GM23338 (cell line): Measurements from ENCODE around the gene TMEM208. TPM values are rescaled to one million over a fixed set of nuclear protein-coding genes. Genes with fewer than 3 reads are reported as not detected.

Source experiments
- ATAC-seq: fragments of 200-7000 bp; cut with Tn5 transposase; 3 replicates; pipeline ENCODE4 v1.9.1; 2020
- DNase-seq: peaks from one replicate; pipeline ENCODE4 v3.0.0-alpha.2; 2015; ENCODE audit warnings: low spot score
- H2AFZ ChIP-seq: fragments of 200-600 bp; sonication (generic); 2 replicates; pipeline ENCODE4 v1.8.0; 2016; ENCODE audit warnings: antibody characterized with exemption, mild to moderate bottlenecking, moderate library complexity
- H3F3A ChIP-seq: fragments of 200-600 bp; sonication (generic); replicated peaks from 2 replicates; pipeline ENCODE4 v1.8.0; 2017; ENCODE audit warnings: antibody characterized with exemption, mixed run types, low read depth
- H3K27ac ChIP-seq: fragments of 200-600 bp; sonication (generic); 2 replicates; pipeline ENCODE4 v1.6.1; 2016; ENCODE audit warnings: low read depth
- H3K27me3 ChIP-seq: fragments of 200-600 bp; sonication (generic); 2 replicates; pipeline ENCODE4 v1.8.0; 2016; ENCODE audit warnings: mild to moderate bottlenecking, mixed run types, moderate library complexity; ENCODE audit not compliant: insufficient read depth
- H3K36me3 ChIP-seq: fragments of 200-600 bp; sonication (generic); 2 replicates; pipeline ENCODE4 v1.8.0; 2016; ENCODE audit warnings: mild to moderate bottlenecking; ENCODE audit not compliant: insufficient read depth
- H3K4me1 ChIP-seq: fragments of 200-600 bp; sonication (generic); 2 replicates; pipeline ENCODE4 v1.8.0; 2016; ENCODE audit warnings: mild to moderate bottlenecking, moderate library complexity; ENCODE audit not compliant: insufficient read depth
- H3K4me2 ChIP-seq: fragments of 200-600 bp; sonication (generic); 2 replicates; pipeline ENCODE4 v1.7.1; 2017; ENCODE audit warnings: mixed run types
- H3K4me3 ChIP-seq: fragments of 200-600 bp; sonication (generic); 2 replicates; pipeline ENCODE4 v1.6.1; 2016; ENCODE audit warnings: mixed run types
- H3K79me2 ChIP-seq: fragments of 200-600 bp; sonication (generic); replicated peaks from 2 replicates; pipeline ENCODE4 v1.8.0; 2017; ENCODE audit warnings: mild to moderate bottlenecking; ENCODE audit not compliant: insufficient read depth
- H3K9me2 ChIP-seq: fragments of 200-600 bp; sonication (generic); 2 replicates; pipeline ENCODE4 v1.8.0; 2017; ENCODE audit not compliant: insufficient read depth
- H4K20me1 ChIP-seq: fragments of 200-600 bp; sonication (generic); replicated peaks from 2 replicates; pipeline ENCODE4 v1.8.0; 2017; ENCODE audit warnings: mild to moderate bottlenecking; ENCODE audit not compliant: insufficient read depth
- H3K27ac Mint-ChIP-seq: 2 replicates; pipeline ENCODE4 v1.8.0; 2020; ENCODE audit warnings: inconsistent platforms, mild to moderate bottlenecking, moderate library complexity, mixed read lengths
- H3K27me3 Mint-ChIP-seq: 3 replicates; pipeline ENCODE4 v1.8.0; 2022; ENCODE audit warnings: low read depth, mild to moderate bottlenecking, moderate library complexity, mixed read lengths, inconsistent platforms; ENCODE audit not compliant: insufficient read depth, poor library complexity
- H3K36me3 Mint-ChIP-seq: 3 replicates; pipeline ENCODE4 v1.8.0; 2021; ENCODE audit warnings: low read depth, mild to moderate bottlenecking, inconsistent platforms, moderate library complexity, mixed read lengths
- H3K4me1 Mint-ChIP-seq: 3 replicates; pipeline ENCODE4 v1.8.0; 2020; ENCODE audit warnings: mild to moderate bottlenecking, inconsistent platforms, mixed read lengths
- H3K4me3 Mint-ChIP-seq: 3 replicates; pipeline ENCODE4 v1.8.0; 2021; ENCODE audit warnings: moderate library complexity, mild to moderate bottlenecking, inconsistent platforms, mixed read lengths
- H3K9me3 Mint-ChIP-seq: 3 replicates; pipeline ENCODE4 v1.8.0; 2020; ENCODE audit warnings: moderate library complexity, mild to moderate bottlenecking, inconsistent platforms, mixed read lengths
- CREB1 ChIP-seq: fragments of 250-450 bp; sonication (Bioruptor Pico); IDR thresholded peaks from 2 replicates; pipeline ENCODE4 v1.5.0; 2020; ENCODE audit warnings: low read depth, mild to moderate bottlenecking, moderate library complexity
- EZH2 ChIP-seq: fragments of 200-600 bp; sonication (generic); IDR thresholded peaks from one replicate; pipeline ENCODE4 v1.8.0; 2017; ENCODE audit warnings: antibody characterized with exemption, mild to moderate bottlenecking, low read depth; ENCODE audit not compliant: unreplicated experiment
- EZH2phosphoT487 ChIP-seq: fragments of 200-600 bp; sonication (generic); IDR thresholded peaks from one replicate; pipeline ENCODE4 v1.8.1; 2018; ENCODE audit warnings: antibody characterized with exemption; ENCODE audit not compliant: unreplicated experiment
- POLR2AphosphoS5 ChIP-seq: IDR thresholded peaks from 2 replicates; pipeline ENCODE4 v1.6.1; 2016; ENCODE audit warnings: antibody characterized with exemption, low read depth
- ZNF331 ChIP-seq: fragments of 250-450 bp; sonication (Bioruptor Pico); IDR thresholded peaks from 2 replicates; pipeline ENCODE4 v1.5.0; 2020; ENCODE audit warnings: low read depth, mild to moderate bottlenecking, moderate library complexity
- polyA plus RNA-seq: library from polyadenylated mRNA; unstranded; fragments of >200 nt; fragmentation: Nextera tagmentation; extraction: Ambion mirVana; gene quantifications from 2 replicates; pipeline ENCODE4 v1.2.1, GENCODE V29; 2016
- total RNA-seq: library from RNA; depleted of rRNA; stranded (reverse); fragments of >200 nt; shearing (Covaris generic); gene quantifications from 2 replicates; pipeline ENCODE4 v1.2.3, GENCODE V29; 2014
- TF ChIP-seq, protein P1 (sequence below): IDR thresholded peaks from one replicate; pipeline ENCODE4 v1.6.1; 2018; ENCODE audit warnings: antibody characterized with exemption; ENCODE audit not compliant: unreplicated experiment

TMEM208 gene
- total and polyA plus RNA-seq, 2 experiments from 2014 or later: 23.2 to 82.3 TPM

GRCh38 chr16:67183284-67183626 is 43.7 kb upstream of the TMEM208 start:
- Mint-ChIP-seq H3K27ac (no peak overlapping the region), H3K9me3 (no peaks in the 10 kb centered on the region; the same call in 2 of the 3 replicates), H3K4me1 (peaks cover 19% of the 10 kb centered on the region), H3K27me3 (peaks cover 38% of the 10 kb centered on the region), H3K36me3 (no peaks in the 10 kb centered on the region; the same call in 2 of the 3 replicates), H3K4me3 (no peak overlapping the region)
- no peak for ATAC-seq
- Histone ChIP-seq H3K36me3 (no peaks in the 10 kb centered on the region), H3F3A (peaks cover 3% of the 10 kb centered on the region; the same call in 1 of the 2 replicates), H3K9me2 (no peaks in the 10 kb centered on the region), H3K27ac (no peak overlapping the region), H3K79me2 (peaks cover 10% of the 10 kb centered on the region), H2AFZ (peak overlapping the region; percentile 15), H3K4me3 (peak overlapping the region; percentile 63), H4K20me1 (no peaks in the 10 kb centered on the region), H3K27me3 (peaks cover 28% of the 10 kb centered on the region), H3K4me2 (peak overlapping the region; percentile 82), H3K4me1 (peaks cover 18% of the 10 kb centered on the region)
- TF ChIP-seq, protein P1, sequence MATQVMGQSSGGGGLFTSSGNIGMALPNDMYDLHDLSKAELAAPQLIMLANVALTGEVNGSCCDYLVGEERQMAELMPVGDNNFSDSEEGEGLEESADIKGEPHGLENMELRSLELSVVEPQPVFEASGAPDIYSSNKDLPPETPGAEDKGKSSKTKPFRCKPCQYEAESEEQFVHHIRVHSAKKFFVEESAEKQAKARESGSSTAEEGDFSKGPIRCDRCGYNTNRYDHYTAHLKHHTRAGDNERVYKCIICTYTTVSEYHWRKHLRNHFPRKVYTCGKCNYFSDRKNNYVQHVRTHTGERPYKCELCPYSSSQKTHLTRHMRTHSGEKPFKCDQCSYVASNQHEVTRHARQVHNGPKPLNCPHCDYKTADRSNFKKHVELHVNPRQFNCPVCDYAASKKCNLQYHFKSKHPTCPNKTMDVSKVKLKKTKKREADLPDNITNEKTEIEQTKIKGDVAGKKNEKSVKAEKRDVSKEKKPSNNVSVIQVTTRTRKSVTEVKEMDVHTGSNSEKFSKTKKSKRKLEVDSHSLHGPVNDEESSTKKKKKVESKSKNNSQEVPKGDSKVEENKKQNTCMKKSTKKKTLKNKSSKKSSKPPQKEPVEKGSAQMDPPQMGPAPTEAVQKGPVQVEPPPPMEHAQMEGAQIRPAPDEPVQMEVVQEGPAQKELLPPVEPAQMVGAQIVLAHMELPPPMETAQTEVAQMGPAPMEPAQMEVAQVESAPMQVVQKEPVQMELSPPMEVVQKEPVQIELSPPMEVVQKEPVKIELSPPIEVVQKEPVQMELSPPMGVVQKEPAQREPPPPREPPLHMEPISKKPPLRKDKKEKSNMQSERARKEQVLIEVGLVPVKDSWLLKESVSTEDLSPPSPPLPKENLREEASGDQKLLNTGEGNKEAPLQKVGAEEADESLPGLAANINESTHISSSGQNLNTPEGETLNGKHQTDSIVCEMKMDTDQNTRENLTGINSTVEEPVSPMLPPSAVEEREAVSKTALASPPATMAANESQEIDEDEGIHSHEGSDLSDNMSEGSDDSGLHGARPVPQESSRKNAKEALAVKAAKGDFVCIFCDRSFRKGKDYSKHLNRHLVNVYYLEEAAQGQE: no peak
- TF ChIP-seq EZH2phosphoT487: no peak
- DNase-seq: no peak

DNA sequence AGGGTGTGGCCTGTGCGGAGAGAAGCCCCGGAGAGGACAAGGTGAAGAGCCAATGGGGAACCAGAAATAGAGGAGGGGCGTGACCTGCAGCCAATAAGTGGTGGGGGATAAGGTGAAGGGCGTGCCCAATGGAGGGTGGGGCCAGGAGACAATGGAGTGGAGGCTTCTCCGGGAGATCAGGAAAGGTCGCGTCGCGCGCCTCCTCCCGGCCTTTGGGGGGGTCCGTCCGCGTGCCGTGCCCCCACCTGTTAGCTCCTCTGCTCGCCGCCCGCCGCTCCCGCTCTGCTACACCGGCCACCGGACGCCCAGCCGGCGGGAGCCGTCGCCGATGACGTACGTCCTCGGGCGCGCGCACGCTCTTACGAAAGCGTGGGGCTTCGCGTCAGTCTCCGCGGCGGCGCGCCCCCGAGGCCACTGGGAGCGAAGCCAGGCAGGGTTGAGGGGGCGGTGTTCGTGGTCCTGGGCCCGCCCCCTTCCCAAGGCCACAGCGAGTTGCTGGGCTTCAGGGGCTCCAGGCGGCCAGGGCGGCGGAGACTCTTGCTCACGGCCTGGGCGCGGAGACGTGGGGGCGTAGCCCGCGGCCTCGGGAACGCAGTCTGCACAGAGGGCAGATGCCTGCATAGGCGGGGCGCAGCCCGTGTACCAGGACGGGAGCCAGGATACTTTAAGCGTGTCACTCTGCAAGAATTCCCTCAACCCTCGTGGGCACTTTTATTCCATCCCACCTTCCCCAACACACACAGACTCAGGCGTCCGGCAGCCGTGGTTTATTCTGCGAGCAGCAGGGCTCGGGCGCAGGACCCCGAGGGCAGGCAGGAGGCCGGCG is 43.1 kb upstream of the TMEM208 start, which contains the start of gene MATCAP1:
Gene MATCAP1 (minus strand): TSS at position 337 of the 826 bp plus-strand sequence. CDS start 3,353 bp downstream, outside the sequence.
- Mint-ChIP-seq H3K27me3 (peaks cover 36% of the 10 kb centered on the region), H3K9me3 (no peaks in the 10 kb centered on the region; the same call in 2 of the 3 replicates), H3K36me3 (no peaks in the 10 kb centered on the region; the same call in 2 of the 3 replicates), H3K4me3 (peak within 1 kb of the TSS; percentile 84), H3K4me1 (peaks cover 14% of the 10 kb centered on the region), H3K27ac (no peak within 1 kb of the TSS)
- Histone ChIP-seq H3K4me2 (peak within 1 kb of the TSS; percentile 97), H2AFZ (peak within 1 kb of the TSS; percentile 94), H3K36me3 (no peaks in the 10 kb centered on the region), H3K27ac (no peak within 1 kb of the TSS), H3K79me2 (peaks cover 10% of the 10 kb centered on the region), H3K9me2 (no peaks in the 10 kb centered on the region), H3K27me3 (peaks cover 28% of the 10 kb centered on the region), H3F3A (peaks cover 3% of the 10 kb centered on the region; the same call in 1 of the 2 replicates), H3K4me3 (peak within 1 kb of the TSS; percentile 63), H4K20me1 (no peaks in the 10 kb centered on the region), H3K4me1 (peaks cover 15% of the 10 kb centered on the region)
- DNase-seq (peak; percentile 98), ATAC-seq (peak; percentile 80)
- TF ChIP-seq ZNF331 (CRISPR knock-in tag) (no peak), CREB1 (CRISPR knock-in tag) (peak; percentile 93), EZH2phosphoT487 (no peak), EZH2 (peak; percentile 52), POLR2AphosphoS5 (peak; percentile 76)
